GM12865 (cell line): ENCODE results near the gene GPR152.

Source experiments
- DNase-seq: peaks from one replicate; pipeline ENCODE4 v3.0.0; 2010; ENCODE audit warnings: low read depth
- H3K4me3 ChIP-seq: 2 replicates; pipeline ENCODE4 v1.5.1; 2011; ENCODE audit warnings: mild to moderate bottlenecking, low read depth, low read length, control low read depth
- CTCF ChIP-seq: IDR thresholded peaks from 2 replicates; pipeline ENCODE4 v1.5.1; 2011; ENCODE audit warnings: low read length, control low read depth, low read depth, inconsistent platforms; ENCODE audit not compliant: insufficient read depth; ENCODE audit errors: missing control alignments

GPR152 gene

GRCh38 chr11:67410984-67411784 lies 41.3 kb downstream of the GPR152 start:
- no peak overlapping the region for H3K4me3 ChIP-seq
- no peak for DNase-seq
- TF ChIP-seq CTCF: no peak

- no peak for DNase-seq
- no peak for TF ChIP-seq CTCF
- H3K4me3 ChIP-seq: no peak overlapping the region
Measured at GRCh38 chr11:67410369-67410831, 42.1 kb downstream of the GPR152 start.

GRCh38 chr11:67409781-67410368 lies 42.7 kb downstream of the GPR152 start:
- DNase-seq: peak; percentile 78
- no peak for TF ChIP-seq CTCF
- peak overlapping the region; percentile 54 for H3K4me3 ChIP-seq

- no peak for TF ChIP-seq CTCF
- peak; percentile 92 for DNase-seq
- H3K4me3 ChIP-seq: peak overlapping the region; percentile 54
Measured at GRCh38 chr11:67409261-67409666, 43.3 kb downstream of the GPR152 start.

- peak overlapping the region; percentile 54 for H3K4me3 ChIP-seq
- no peak for DNase-seq
- no peak for TF ChIP-seq CTCF
Measured at GRCh38 chr11:67408437-67409200, 43.9 kb downstream of the GPR152 start.

GRCh38 chr11:67407688-67408163 lies 44.8 kb downstream of the GPR152 start:
- no peak overlapping the region for H3K4me3 ChIP-seq
- TF ChIP-seq CTCF: no peak
- DNase-seq: no peak
